Trophoblast cell (in vitro differentiated cells and primary cell): ENCODE measurements around the gene PAK6.
A peak's percentile ranks its signal among the peaks of the same experiment; 100 is the strongest.

Experiments
- DNase-seq, 2 donors: peaks; one replicate each; pipeline ENCODE4 v3.0.0-alpha.2; 2016
- H2AFZ ChIP-seq: 2 replicates; pipeline ENCODE4 v1.6.1; 2013; ENCODE audit warnings: low read length, moderate library complexity, mild to moderate bottlenecking; ENCODE audit not compliant: insufficient read depth, poor library complexity
- H2AK5ac ChIP-seq: 2 replicates; pipeline ENCODE4 v1.6.1; 2013; ENCODE audit warnings: mild to moderate bottlenecking, low read length
- H2BK120ac ChIP-seq: 2 replicates; pipeline ENCODE4 v1.6.1; 2013; ENCODE audit warnings: low read length, mild to moderate bottlenecking, moderate library complexity; ENCODE audit not compliant: insufficient read depth, poor library complexity
- H2BK12ac ChIP-seq: 2 replicates; pipeline ENCODE4 v1.6.1; 2013; ENCODE audit warnings: mild to moderate bottlenecking, low read length, moderate library complexity
- H2BK5ac ChIP-seq: 2 replicates; pipeline ENCODE4 v1.6.1; 2013; ENCODE audit warnings: low read length, low read depth, moderate library complexity, mild to moderate bottlenecking; ENCODE audit not compliant: poor library complexity
- H3K14ac ChIP-seq: 2 replicates; pipeline ENCODE4 v1.6.1; 2013; ENCODE audit warnings: mild to moderate bottlenecking, low read length
- H3K18ac ChIP-seq: 2 replicates; pipeline ENCODE4 v1.6.1; 2013; ENCODE audit warnings: mild to moderate bottlenecking, low read length
- H3K23ac ChIP-seq: 2 replicates; pipeline ENCODE4 v1.6.1; 2013; ENCODE audit warnings: low read length
- H3K27ac ChIP-seq: 2 replicates; pipeline ENCODE4 v1.5.1; 2013; ENCODE audit warnings: low read depth, mild to moderate bottlenecking, inconsistent platforms, low read length, moderate library complexity
- H3K27me3 ChIP-seq: 2 replicates; pipeline ENCODE4 v1.6.1; 2013; ENCODE audit warnings: inconsistent platforms, mild to moderate bottlenecking, low read length, moderate library complexity; ENCODE audit not compliant: insufficient read depth
- H3K36me3 ChIP-seq, 2 experiments: 1 replicate in 1 of 2; 2 replicates in 1 of 2; pipeline ENCODE4 v1.6.1; 2013; ENCODE audit warnings: low read length in 2 of 2, mild to moderate bottlenecking in 2 of 2, moderate library complexity in 1 of 2; ENCODE audit not compliant: insufficient read depth in 2 of 2, control insufficient read depth in 1 of 2
- H3K4ac ChIP-seq: 2 replicates; pipeline ENCODE4 v1.6.1; 2013; ENCODE audit warnings: low read depth, mild to moderate bottlenecking, low read length, moderate library complexity
- H3K4me1 ChIP-seq, 2 experiments: 1 replicate in 1 of 2; 2 replicates in 1 of 2; pipeline ENCODE4 v1.6.1; 2013; ENCODE audit warnings: low read length in 2 of 2, mild to moderate bottlenecking in 2 of 2, moderate library complexity in 1 of 2; ENCODE audit not compliant: insufficient read depth in 2 of 2, control insufficient read depth in 1 of 2
- H3K4me2 ChIP-seq: 2 replicates; pipeline ENCODE4 v1.6.1; 2013; ENCODE audit warnings: inconsistent platforms, mild to moderate bottlenecking, low read length, moderate library complexity
- H3K4me3 ChIP-seq: 2 replicates; pipeline ENCODE4 v1.5.1; 2013; ENCODE audit warnings: mild to moderate bottlenecking, low read depth, low read length, inconsistent platforms
- H3K79me1 ChIP-seq: one replicate; pipeline ENCODE4 v1.6.1; 2013; ENCODE audit warnings: low read length
- H3K79me2 ChIP-seq: 2 replicates; pipeline ENCODE4 v1.6.1; 2013; ENCODE audit warnings: low read length, mild to moderate bottlenecking; ENCODE audit not compliant: control insufficient read depth, insufficient read depth, poor library complexity
- H3K9ac ChIP-seq: 2 replicates; pipeline ENCODE4 v1.6.1; 2013; ENCODE audit warnings: mild to moderate bottlenecking, low read length
- H3K9me3 ChIP-seq: 2 replicates; pipeline ENCODE4 v1.6.1; 2013; ENCODE audit warnings: low read depth, mild to moderate bottlenecking, control low read depth, inconsistent platforms, low read length; ENCODE audit not compliant: insufficient read depth
- H4K12ac ChIP-seq: 2 replicates; pipeline ENCODE4 v1.6.1; 2013; ENCODE audit warnings: low read depth, mild to moderate bottlenecking, low read length, moderate library complexity
- H4K8ac ChIP-seq: 2 replicates; pipeline ENCODE4 v1.6.1; 2013; ENCODE audit warnings: low read depth, mild to moderate bottlenecking, low read length, moderate library complexity
- H4K91ac ChIP-seq: one replicate; pipeline ENCODE4 v1.6.1; 2013; ENCODE audit warnings: low read depth, mild to moderate bottlenecking, low read length, moderate library complexity
- WGBS: extraction: QIAGEN DNeasy Blood & Tissue Kit; methylation state at CpG from one replicate; pipeline ENCODE4 v1.1.7; 2013; ENCODE audit warnings: missing lambda C conversion rate; ENCODE audit not compliant: insufficient read length, insufficient coverage; ENCODE audit errors: extremely low coverage; 5-methylcytosine and 5-hydroxymethylcytosine counted together

The PAK6 gene

DNA sequence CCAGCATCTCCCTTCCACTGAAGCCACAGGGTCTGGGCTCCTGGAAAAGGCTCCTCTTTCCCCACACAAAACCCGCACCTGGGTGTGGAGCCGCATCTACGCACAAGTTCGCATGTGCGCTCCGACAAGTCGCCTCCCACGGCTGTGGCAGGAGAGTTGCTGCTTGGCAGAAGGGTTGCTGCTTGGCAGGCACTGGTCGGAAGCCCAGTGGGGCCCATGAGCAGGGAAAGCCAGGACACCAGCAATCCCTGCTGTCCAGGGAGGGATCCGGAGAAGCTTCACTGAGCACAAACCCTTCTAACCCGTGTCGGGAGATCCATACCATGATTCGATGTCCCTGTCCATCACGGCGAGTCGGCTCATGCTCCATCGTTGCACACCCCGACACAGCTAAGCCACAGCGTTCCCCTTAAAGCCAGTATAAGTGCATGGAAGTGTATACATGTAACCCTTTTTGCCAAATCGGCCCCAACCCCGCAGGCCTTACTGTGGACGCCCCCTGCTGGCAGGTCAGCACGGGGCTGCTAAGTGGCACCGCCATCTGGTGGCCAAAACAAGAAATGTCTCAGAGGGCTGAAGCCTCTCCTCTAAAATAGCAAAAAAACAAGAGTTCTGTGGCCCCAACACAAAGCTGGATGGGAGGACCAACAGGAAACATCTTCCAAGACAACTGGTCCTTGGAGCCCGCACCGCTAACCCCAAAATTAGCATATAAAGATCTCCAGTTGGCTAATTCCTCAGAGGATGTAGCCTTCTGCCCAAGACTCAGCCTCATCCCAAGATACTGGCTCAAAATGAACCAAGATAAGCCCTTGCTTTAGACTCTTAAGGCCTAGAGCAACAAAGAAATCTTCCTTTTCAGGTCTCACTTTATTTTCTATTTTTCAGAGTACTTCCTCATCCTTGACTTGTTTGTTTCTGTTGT is 35.7 kb downstream of the PAK6 start:
- WGBS, result no CpG with 5 or more reads among the region's 26 CpGs
- Histone ChIP-seq H2BK5ac (no peak overlapping the region), H4K12ac (no peak overlapping the region), H3K27ac (no peak overlapping the region), H3K36me3 (peaks cover 0 to 2% of the 10 kb centered on the region in 2 experiments), H3K18ac (no peak overlapping the region), H4K91ac (no peak overlapping the region), H4K8ac (no peak overlapping the region), H3K9ac (no peak overlapping the region), H2AK5ac (no peak overlapping the region), H3K4ac (no peak overlapping the region), H2BK12ac (no peak overlapping the region), H3K79me2 (no peaks in the 10 kb centered on the region), H2BK120ac (no peak overlapping the region), H3K4me1 (peaks cover 2% of the 10 kb centered on the region in 2 experiments), H2AFZ (no peak overlapping the region), H3K4me2 (no peak overlapping the region), H3K14ac (no peak overlapping the region), H3K79me1 (no peaks in the 10 kb centered on the region), H3K23ac (no peak overlapping the region), H3K27me3 (no peaks in the 10 kb centered on the region), H3K9me3 (peaks cover 2% of the 10 kb centered on the region), H3K4me3 (no peak overlapping the region)
- DNase-seq, result peak; percentile 75 to 95

DNA sequence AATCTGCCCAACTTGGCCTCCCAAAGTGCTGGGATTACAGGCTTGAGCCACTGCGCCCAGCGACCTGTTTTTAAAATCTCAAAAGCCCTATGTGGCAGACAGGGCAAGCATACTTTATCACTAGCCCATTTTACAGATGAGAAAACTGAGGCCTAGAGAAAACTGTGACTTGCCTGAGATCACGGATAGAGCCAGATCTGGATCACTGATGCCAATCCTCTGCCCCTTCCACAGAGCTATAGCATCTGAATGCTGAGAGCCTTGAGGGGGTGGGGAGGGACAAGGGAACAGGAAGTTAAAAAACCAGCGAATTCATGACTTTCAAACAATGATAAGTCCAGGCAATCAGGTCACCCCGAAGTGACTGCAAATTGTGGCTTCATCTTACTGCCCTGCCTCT is 36.7 kb downstream of the PAK6 start:
- no peak overlapping the region for H3K14ac ChIP-seq
- H3K4ac ChIP-seq, result no peak overlapping the region
- H2BK5ac ChIP-seq, result no peak overlapping the region
- no peak overlapping the region for H4K12ac ChIP-seq
- H3K79me1 ChIP-seq, result no peaks in the 10 kb centered on the region
- peaks cover 6% of the 10 kb centered on the region for H3K27me3 ChIP-seq
- no peak overlapping the region for H3K4me2 ChIP-seq
- H3K79me2 ChIP-seq, result no peaks in the 10 kb centered on the region
- no peak overlapping the region for H2AK5ac ChIP-seq
- no peak for DNase-seq
- H2BK12ac ChIP-seq, result no peak overlapping the region
- H4K91ac ChIP-seq, result no peak overlapping the region
- no CpG with 5 or more reads among the region's 5 CpGs for WGBS
- no peak overlapping the region for H2BK120ac ChIP-seq
- peaks cover 2 to 3% of the 10 kb centered on the region in 2 experiments for H3K4me1 ChIP-seq
- no peak overlapping the region for H3K23ac ChIP-seq
- no peak overlapping the region for H3K18ac ChIP-seq
- no peak overlapping the region for H2AFZ ChIP-seq
- H4K8ac ChIP-seq, result no peak overlapping the region
- H3K27ac ChIP-seq, result no peak overlapping the region
- no peak overlapping the region for H3K4me3 ChIP-seq
- H3K9me3 ChIP-seq, result peaks cover 2% of the 10 kb centered on the region
- no peak overlapping the region for H3K9ac ChIP-seq
- peaks cover 0 to 2% of the 10 kb centered on the region in 2 experiments for H3K36me3 ChIP-seq

DNA sequence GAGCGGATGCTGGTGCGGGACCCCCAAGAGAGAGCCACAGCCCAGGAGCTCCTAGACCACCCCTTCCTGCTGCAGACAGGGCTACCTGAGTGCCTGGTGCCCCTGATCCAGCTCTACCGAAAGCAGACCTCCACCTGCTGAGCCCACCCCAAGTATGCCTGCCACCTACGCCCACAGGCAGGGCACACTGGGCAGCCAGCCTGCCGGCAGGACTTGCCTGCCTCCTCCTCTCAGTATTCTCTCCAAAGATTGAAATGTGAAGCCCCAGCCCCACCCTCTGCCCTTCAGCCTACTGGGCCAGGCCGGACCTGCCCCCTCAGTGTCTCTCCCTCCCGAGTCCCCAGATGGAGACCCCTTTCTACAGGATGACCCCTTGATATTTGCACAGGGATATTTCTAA is 37.1 kb downstream of the PAK6 start:
- Histone ChIP-seq H3K23ac (no peak overlapping the region), H3K79me2 (no peaks in the 10 kb centered on the region), H3K4me3 (no peak overlapping the region), H2BK12ac (no peak overlapping the region), H2AK5ac (no peak overlapping the region), H2BK5ac (no peak overlapping the region), H3K79me1 (no peaks in the 10 kb centered on the region), H3K4ac (no peak overlapping the region), H3K9me3 (peaks cover 2% of the 10 kb centered on the region), H2AFZ (no peak overlapping the region), H3K27me3 (peaks cover 11% of the 10 kb centered on the region), H3K18ac (no peak overlapping the region), H4K12ac (no peak overlapping the region), H3K27ac (no peak overlapping the region), H3K9ac (no peak overlapping the region), H3K4me2 (no peak overlapping the region), H4K91ac (no peak overlapping the region), H3K36me3 (peaks cover 0 to 2% of the 10 kb centered on the region in 2 experiments), H2BK120ac (no peak overlapping the region), H4K8ac (no peak overlapping the region), H3K14ac (no peak overlapping the region), H3K4me1 (peaks cover 2 to 4% of the 10 kb centered on the region in 2 experiments)
- WGBS, result no CpG with 5 or more reads among the region's 7 CpGs
- no peak for DNase-seq

DNA sequence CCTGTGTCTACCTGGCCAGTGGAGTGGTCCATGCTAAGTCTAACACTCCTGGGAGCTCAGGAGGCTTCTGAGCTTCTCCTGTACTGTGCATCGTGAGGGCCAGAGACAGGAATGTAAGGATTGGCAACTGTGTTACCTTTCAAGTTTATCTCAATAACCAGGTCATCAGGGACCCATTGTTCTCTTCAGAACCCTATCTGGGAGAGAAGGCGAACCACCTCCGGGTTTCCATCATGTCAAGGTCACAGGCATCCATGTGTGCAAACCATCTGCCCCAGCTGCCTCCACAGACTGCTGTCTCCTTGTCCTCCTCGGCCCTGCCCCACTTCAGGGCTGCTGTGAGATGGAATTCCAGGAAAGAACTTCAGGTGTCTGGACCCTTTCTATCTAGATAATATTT is 38.1 kb downstream of the PAK6 start:
- no peaks in the 10 kb centered on the region for H3K79me1 ChIP-seq
- H2BK5ac ChIP-seq, result no peak overlapping the region
- no peak overlapping the region for H3K27ac ChIP-seq
- no peak overlapping the region for H3K23ac ChIP-seq
- no peak overlapping the region for H3K9ac ChIP-seq
- no peak overlapping the region for H4K91ac ChIP-seq
- peaks cover 7 to 10% of the 10 kb centered on the region in 2 experiments for H3K4me1 ChIP-seq
- no peak overlapping the region for H4K12ac ChIP-seq
- H3K79me2 ChIP-seq, result no peaks in the 10 kb centered on the region
- no peak overlapping the region for H3K4me3 ChIP-seq
- no peak overlapping the region for H2BK12ac ChIP-seq
- no peak overlapping the region for H3K4ac ChIP-seq
- no peak overlapping the region for H3K18ac ChIP-seq
- H2AK5ac ChIP-seq, result no peak overlapping the region
- no peak overlapping the region for H3K4me2 ChIP-seq
- no CpG with 5 or more reads among the region's 4 CpGs for WGBS
- no peak for DNase-seq
- H2AFZ ChIP-seq, result no peak overlapping the region
- H3K14ac ChIP-seq, result no peak overlapping the region
- peaks cover 2% of the 10 kb centered on the region for H3K9me3 ChIP-seq
- H3K27me3 ChIP-seq, result peaks cover 20% of the 10 kb centered on the region
- peaks cover 0 to 2% of the 10 kb centered on the region in 2 experiments for H3K36me3 ChIP-seq
- no peak overlapping the region for H4K8ac ChIP-seq
- no peak overlapping the region for H2BK120ac ChIP-seq
